Loucy (cell line): Measurements from ENCODE around the gene KLHL33.

ENCODE experiments used
- EZH2phosphoT487 ChIP-seq: fragments of 200-600 bp; IDR thresholded peaks from 2 replicates; pipeline ENCODE4 v1.6.1; 2018; ENCODE audit warnings: antibody characterized with exemption, mild to moderate bottlenecking, moderate library complexity, borderline replicate concordance
- TF ChIP-seq, protein P1 (sequence below): fragments of 200-600 bp; sonication (generic); conservative IDR thresholded peaks from 2 replicates; pipeline ENCODE4 v1.5.1; 2014; ENCODE audit warnings: mild to moderate bottlenecking, antibody characterized with exemption, low read length

- TF ChIP-seq, protein P1, sequence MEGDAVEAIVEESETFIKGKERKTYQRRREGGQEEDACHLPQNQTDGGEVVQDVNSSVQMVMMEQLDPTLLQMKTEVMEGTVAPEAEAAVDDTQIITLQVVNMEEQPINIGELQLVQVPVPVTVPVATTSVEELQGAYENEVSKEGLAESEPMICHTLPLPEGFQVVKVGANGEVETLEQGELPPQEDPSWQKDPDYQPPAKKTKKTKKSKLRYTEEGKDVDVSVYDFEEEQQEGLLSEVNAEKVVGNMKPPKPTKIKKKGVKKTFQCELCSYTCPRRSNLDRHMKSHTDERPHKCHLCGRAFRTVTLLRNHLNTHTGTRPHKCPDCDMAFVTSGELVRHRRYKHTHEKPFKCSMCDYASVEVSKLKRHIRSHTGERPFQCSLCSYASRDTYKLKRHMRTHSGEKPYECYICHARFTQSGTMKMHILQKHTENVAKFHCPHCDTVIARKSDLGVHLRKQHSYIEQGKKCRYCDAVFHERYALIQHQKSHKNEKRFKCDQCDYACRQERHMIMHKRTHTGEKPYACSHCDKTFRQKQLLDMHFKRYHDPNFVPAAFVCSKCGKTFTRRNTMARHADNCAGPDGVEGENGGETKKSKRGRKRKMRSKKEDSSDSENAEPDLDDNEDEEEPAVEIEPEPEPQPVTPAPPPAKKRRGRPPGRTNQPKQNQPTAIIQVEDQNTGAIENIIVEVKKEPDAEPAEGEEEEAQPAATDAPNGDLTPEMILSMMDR = no peak
- no peak for TF ChIP-seq EZH2phosphoT487
Measured at GRCh38 chr14:20458031-20458789, 22.2 kb upstream of the KLHL33 start.
